GM19463 (cell line): ENCODE measurements around the gene PLA2G4C.

Source experiments
- ATAC-seq: cut with Tn5 transposase; IDR thresholded peaks from one replicate; pipeline ENCODE4 v1.9.1; 2021; ENCODE audit warnings: mild to moderate bottlenecking, moderate library complexity; ENCODE audit not compliant: unreplicated experiment

The PLA2G4C gene

DNA sequence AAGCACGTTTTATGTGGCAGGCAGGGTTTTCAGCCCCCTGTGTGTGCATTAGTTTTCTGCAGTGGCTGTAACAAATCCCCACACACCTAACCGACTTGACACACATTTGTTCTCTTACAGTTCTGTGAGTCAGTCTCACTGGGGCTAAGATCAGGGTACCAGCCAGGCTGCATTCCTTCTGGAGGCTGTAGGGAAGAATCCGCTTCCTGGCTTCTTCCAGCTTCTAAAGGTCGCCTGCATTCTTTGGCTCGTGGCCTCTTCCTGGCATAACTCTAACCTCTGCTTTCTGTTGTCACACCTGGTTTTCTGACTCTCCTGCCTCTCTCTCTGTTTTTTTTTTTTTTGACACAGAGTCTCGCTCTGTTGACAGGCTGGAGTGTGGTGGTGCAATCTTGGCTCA lies 109.8 kb downstream of the PLA2G4C start:
- no peak for ATAC-seq

DNA sequence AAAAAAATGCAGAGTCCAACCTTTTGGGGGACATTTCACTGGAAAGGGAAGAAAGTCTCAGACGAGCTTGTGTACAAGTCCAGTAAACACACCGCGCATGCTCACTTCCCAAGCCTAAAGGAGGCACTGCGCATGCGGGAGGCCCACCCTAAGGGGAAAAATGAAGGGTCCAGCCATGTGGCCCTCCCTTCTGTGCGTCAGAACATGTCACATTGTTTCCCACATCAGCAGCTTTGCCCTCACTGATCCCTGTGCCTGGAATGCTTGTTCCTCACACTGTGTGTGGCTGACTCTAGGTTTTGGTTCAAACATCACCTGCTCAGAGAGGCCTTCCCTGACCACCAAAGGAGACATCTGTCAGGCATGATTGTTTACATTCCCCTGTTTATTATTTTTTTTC lies 111.8 kb downstream of the PLA2G4C start:
- no peak for ATAC-seq
